AG08395 (cell line): Measurements from ENCODE around the gene DBI.
A peak's percentile ranks its signal among the peaks of the same experiment; 100 is the strongest.
"Not testable (repeated sequence)": the region's sequence is repeated elsewhere in the genome, so short reads cannot be mapped to it uniquely, and the experiment has no call there.

Source experiments
- DNase-seq: peaks from one replicate; pipeline ENCODE4 v3.0.0; 2012; ENCODE audit warnings: mixed read lengths, low spot score

Gene DBI

GRCh38 chr2:119402106-119402505, 35.3 kb downstream of the DBI start:
- no peak for DNase-seq

GRCh38 chr2:119402645-119403560, 36.1 kb downstream of the DBI start:
- no peak for DNase-seq

GRCh38 chr2:119403618-119404017, 36.8 kb downstream of the DBI start:
- DNase-seq, result not testable (repeated sequence)

- no peak for DNase-seq
Observed at GRCh38 chr2:119405151-119405550, 38.4 kb downstream of the DBI start.

- peak; percentile 80 for DNase-seq
Observed at GRCh38 chr2:119407430-119408220, 40.8 kb downstream of the DBI start.

- peak; percentile 42 for DNase-seq
Observed at GRCh38 chr2:119408221-119408619, 41.4 kb downstream of the DBI start.

- DNase-seq, result no peak
Observed at GRCh38 chr2:119409506-119409905, 42.7 kb downstream of the DBI start.

- DNase-seq, result no peak
Observed at GRCh38 chr2:119414894-119415293, 48.1 kb downstream of the DBI start.

- DNase-seq, result no peak
Observed at GRCh38 chr2:119415630-119416029, 48.9 kb downstream of the DBI start.

GRCh38 chr2:119416299-119416923, 49.6 kb downstream of the DBI start:
- DNase-seq, result no peak

- no peak for DNase-seq
Observed at GRCh38 chr2:119417908-119418307, 51.1 kb downstream of the DBI start.

- peak; percentile 62 for DNase-seq
Observed at GRCh38 chr2:119419065-119419464, 52.3 kb downstream of the DBI start.

GRCh38 chr2:119419803-119420508, 53.2 kb downstream of the DBI start:
- DNase-seq, result no peak

- no peak for DNase-seq
Observed at GRCh38 chr2:119421304-119421703, 54.5 kb downstream of the DBI start.

- no peak for DNase-seq
Observed at GRCh38 chr2:119421741-119422140, 55.0 kb downstream of the DBI start.
